ENCODE data around the gene ATOX1.
"Not testable (repeated sequence)": the region's sequence is repeated elsewhere in the genome, so short reads cannot be mapped to it uniquely, and the experiment has no call there.

The ATOX1 gene

GRCh38 chr5:151793358-151793757, 34.9 kb upstream of the ATOX1 start:
- H3K4me3 ChIP-seq (ENCODE audit: control insufficient read depth, low read depth, low read length), result no peak overlapping the region
- DNase-seq (ENCODE audit: low read depth), result no peak
- TF ChIP-seq CTCF (IDR thresholded peaks at IDR 0.05; ENCODE audit: control insufficient read depth, insufficient read depth, low read depth, low read length, missing control alignments), result no peak

GRCh38 chr5:151787817-151788216, 29.4 kb upstream of the ATOX1 start:
- DNase-seq (ENCODE audit: low read depth), result no peak
- TF ChIP-seq CTCF (IDR thresholded peaks at IDR 0.05; ENCODE audit: control insufficient read depth, insufficient read depth, low read depth, low read length, missing control alignments), result no peak
- H3K4me3 ChIP-seq (ENCODE audit: control insufficient read depth, low read depth, low read length), result no peak overlapping the region

GRCh38 chr5:151786468-151786867, 28.0 kb upstream of the ATOX1 start:
- H3K4me3 ChIP-seq (ENCODE audit: control insufficient read depth, low read depth, low read length), result no peak overlapping the region
- DNase-seq (ENCODE audit: low read depth), result no peak
- no peak for TF ChIP-seq CTCF (IDR thresholded peaks at IDR 0.05; ENCODE audit: control insufficient read depth, insufficient read depth, low read depth, low read length, missing control alignments)

- TF ChIP-seq CTCF (IDR thresholded peaks at IDR 0.05; ENCODE audit: control insufficient read depth, insufficient read depth, low read depth, low read length, missing control alignments), result no peak
- no peak overlapping the region for H3K4me3 ChIP-seq (ENCODE audit: control insufficient read depth, low read depth, low read length)
- no peak for DNase-seq (ENCODE audit: low read depth)
Measured at GRCh38 chr5:151784141-151784540, 25.7 kb upstream of the ATOX1 start.

GRCh38 chr5:151783664-151784063, 25.2 kb upstream of the ATOX1 start:
- DNase-seq (ENCODE audit: low read depth), result not testable (repeated sequence)

GRCh38 chr5:151781201-151781600, 22.8 kb upstream of the ATOX1 start:
- H3K4me3 ChIP-seq (ENCODE audit: control insufficient read depth, low read depth, low read length), result no peak overlapping the region
- no peak for DNase-seq (ENCODE audit: low read depth)
- TF ChIP-seq CTCF (IDR thresholded peaks at IDR 0.05; ENCODE audit: control insufficient read depth, insufficient read depth, low read depth, low read length, missing control alignments), result no peak

More at GRCh38 chr5:151783664-151784063, 25.2 kb upstream of the ATOX1 start:
- not testable (repeated sequence) for H3K4me3 ChIP-seq (ENCODE audit: control insufficient read depth, low read depth, low read length)

GRCh38 chr5:151780348-151780747, 21.9 kb upstream of the ATOX1 start:
- DNase-seq (ENCODE audit: low read depth), result no peak
- TF ChIP-seq CTCF (IDR thresholded peaks at IDR 0.05; ENCODE audit: control insufficient read depth, insufficient read depth, low read depth, low read length, missing control alignments), result no peak

More at GRCh38 chr5:151780348-151780747, 21.9 kb upstream of the ATOX1 start:
- no peak overlapping the region for H3K4me3 ChIP-seq (ENCODE audit: control insufficient read depth, low read depth, low read length)

Data from AG09309 (cell line).